ENCODE results near the gene SMG1.
"Not testable (repeated sequence)": the region's sequence is repeated elsewhere in the genome, so short reads cannot be mapped to it uniquely, and the experiment has no call there.

SMG1 gene

GRCh38 chr16:18759598-18760520 lies 166.3 kb downstream of the SMG1 start:
- peak; percentile 15 for DNase-seq (ENCODE audit: low spot score)

DNA sequence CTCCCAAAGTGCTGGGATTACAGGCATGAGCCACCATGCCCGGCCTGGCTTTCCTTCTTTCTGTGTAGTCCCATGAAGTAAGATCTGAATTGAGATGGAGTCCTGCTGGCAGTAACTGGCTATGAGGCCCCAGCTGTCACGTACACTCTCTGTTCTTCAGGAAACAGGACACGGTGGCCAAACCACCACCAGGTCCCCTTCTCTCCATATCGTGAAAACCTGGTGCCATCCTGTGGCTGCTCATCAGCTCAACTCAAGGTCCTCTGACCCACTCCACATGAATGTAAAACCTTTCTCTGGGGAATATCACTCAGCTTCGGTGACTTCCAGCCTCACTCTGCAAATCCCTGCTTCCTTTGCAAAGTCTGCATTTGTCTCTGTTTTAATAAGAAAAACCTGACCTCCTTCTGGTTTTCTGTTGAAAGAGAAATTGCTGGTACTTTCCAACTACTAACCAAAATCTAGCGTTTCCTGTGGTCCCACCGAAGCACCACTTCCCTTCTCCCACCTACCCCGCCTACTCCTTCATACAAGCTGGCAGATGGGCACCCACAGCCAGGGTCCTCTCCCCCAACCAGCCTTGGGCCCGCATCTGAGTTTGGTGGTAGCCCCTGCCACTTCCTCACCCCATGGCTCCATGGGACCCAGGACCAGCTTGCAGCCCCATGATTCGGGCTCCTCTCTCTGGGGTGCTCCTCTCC lies 168.1 kb downstream of the SMG1 start:
- DNase-seq (ENCODE audit: low spot score), result not testable (repeated sequence)

DNA sequence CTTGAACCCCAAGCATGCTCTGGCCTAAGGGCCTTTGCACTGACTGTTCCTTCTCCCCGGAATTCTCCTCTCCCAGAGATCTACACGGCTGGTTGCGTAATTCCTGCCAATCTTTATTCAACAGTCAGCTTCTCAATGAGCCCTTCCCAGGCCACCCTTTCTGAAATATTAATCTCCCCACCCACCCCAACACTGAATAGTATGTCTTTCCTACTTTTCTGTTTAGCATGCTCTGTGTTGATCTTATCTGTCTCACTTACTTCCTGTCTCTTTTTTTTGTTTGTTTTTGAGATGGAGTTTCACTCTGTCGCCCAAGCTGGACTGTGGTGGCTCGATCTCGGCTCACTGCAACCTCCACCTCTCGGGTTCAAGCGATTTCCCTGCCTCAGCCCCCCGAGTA lies 169.6 kb downstream of the SMG1 start:
- not testable (repeated sequence) for DNase-seq (ENCODE audit: low spot score)
